A673 (cell line): ENCODE measurements around the gene TMEM150A. TPM values are rescaled to one million over a fixed set of nuclear protein-coding genes. Genes with fewer than 3 reads are reported as not detected.
A peak's percentile ranks its signal among the peaks of the same experiment; 100 is the strongest.

ENCODE experiments used
- BruUV-seq: library from RNA; stranded (reverse); fragments of 400-500 nt; replicated peaks from 2 replicates; lab custom pipeline; 2021; lab: Mats Ljungman, UMichigan
- CTCF ChIA-PET: fragments of 300-600 bp; sonication (Branson Sonifier 250); formaldehyde crosslinking; loops from one replicate; lab custom pipeline; 2022; ENCODE audit warnings: antibody characterized with exemption; lab: Charles Lee
- POLR2A ChIA-PET: fragments of 300-600 bp; sonication (Branson Sonifier 250); formaldehyde crosslinking; loops from one replicate; lab custom pipeline; 2022; ENCODE audit warnings: antibody characterized with exemption; ENCODE audit not compliant: low non-redundant PET; lab: Charles Lee
- DNase-seq: peaks from one replicate; pipeline ENCODE4 v3.0.0-alpha.2; 2015; ENCODE audit warnings: low spot score
- H3K27ac ChIP-seq: fragments of 200-600 bp; sonication (generic); 2 replicates; pipeline ENCODE4 v1.5.1; 2016; ENCODE audit warnings: mixed run types, low read depth, mild to moderate bottlenecking, mixed read lengths, antibody characterized with exemption, low read length; ENCODE audit not compliant: poor library complexity, severe bottlenecking
- H3K27me3 ChIP-seq: fragments of 200-600 bp; sonication (generic); replicated peaks from 2 replicates; pipeline ENCODE4 v1.6.1; 2017; ENCODE audit warnings: mixed run types, low read depth, mild to moderate bottlenecking, mixed read lengths, antibody characterized with exemption, low read length; ENCODE audit not compliant: insufficient read depth, poor library complexity
- H3K36me3 ChIP-seq: fragments of 200-600 bp; sonication (generic); 2 replicates; pipeline ENCODE4 v1.6.1; 2016; ENCODE audit warnings: mixed run types, mild to moderate bottlenecking, mixed read lengths, antibody characterized with exemption, low read length; ENCODE audit not compliant: insufficient read depth, poor library complexity, severe bottlenecking
- H3K4me1 ChIP-seq: fragments of 200-600 bp; sonication (generic); 2 replicates; pipeline ENCODE4 v1.6.1; 2017; ENCODE audit warnings: mixed run types, mild to moderate bottlenecking, mixed read lengths, antibody characterized with exemption, low read length; ENCODE audit not compliant: insufficient read depth, poor library complexity, severe bottlenecking
- H3K4me3 ChIP-seq: fragments of 200-600 bp; sonication (generic); 2 replicates; pipeline ENCODE4 v1.5.1; 2016; ENCODE audit warnings: low read depth, mixed run types, mild to moderate bottlenecking, mixed read lengths, low read length; ENCODE audit not compliant: poor library complexity, severe bottlenecking
- H3K9me3 ChIP-seq: fragments of 200-600 bp; sonication (generic); 2 replicates; pipeline ENCODE4 v1.6.1; 2016; ENCODE audit warnings: mixed run types, low read depth, mild to moderate bottlenecking, mixed read lengths, antibody characterized with exemption, low read length; ENCODE audit not compliant: poor library complexity, severe bottlenecking
- CTCF ChIP-seq: fragments of 300-800, 200-600 bp; sonication (generic); conservative IDR thresholded peaks from 2 replicates; pipeline ENCODE4 v1.5.1; 2017; ENCODE audit warnings: low read depth, mild to moderate bottlenecking, antibody characterized with exemption, low read length, moderate library complexity, mixed read lengths
- EZH2 ChIP-seq: fragments of 200-600 bp; sonication (generic); IDR thresholded peaks from 2 replicates; pipeline ENCODE4 v1.6.1; 2017; ENCODE audit warnings: borderline replicate concordance, low read depth, mild to moderate bottlenecking, mixed read lengths, antibody characterized with exemption, low read length; ENCODE audit not compliant: poor library complexity, severe bottlenecking
- intact Hi-C: fragments of 100-400 bp; cut with micrococcal nuclease; formaldehyde crosslinking; loops from one replicate; pipeline ENCODE4 v1.10.0; 2022; ENCODE audit not compliant: unreplicated experiment
- total RNA-seq: library from RNA; stranded (reverse); gene quantifications from 2 replicates; pipeline ENCODE4 v1.2.3, GENCODE V29; 2021

Gene TMEM150A
- total RNA-seq, 1 experiment from 2014 or later, result 6.6 TPM

DNA sequence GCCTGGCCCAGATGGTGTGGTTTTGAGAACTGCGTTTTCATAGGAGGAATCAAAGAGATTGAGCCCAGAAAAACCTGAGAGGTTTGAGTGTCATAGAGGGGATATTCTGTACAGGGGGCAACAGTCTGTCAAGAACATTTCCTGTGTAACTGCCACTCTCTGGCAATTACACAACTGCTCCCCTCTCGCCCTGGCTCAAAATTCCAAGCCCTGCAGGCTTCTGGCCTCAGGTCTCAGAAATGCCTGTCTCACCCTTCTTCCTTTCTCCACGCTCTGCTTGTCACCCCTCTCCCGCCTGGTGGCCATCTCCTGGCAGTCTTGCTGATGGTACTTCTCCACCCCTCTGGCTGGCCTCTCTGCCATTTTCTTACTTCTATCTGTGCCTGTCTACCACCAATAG, 14.3 kb downstream of the TMEM150A start:
- Histone ChIP-seq H3K27me3 (no peaks in the 10 kb centered on the region), H3K4me3 (no peak overlapping the region), H3K27ac (no peak overlapping the region), H3K36me3 (no peaks in the 10 kb centered on the region), H3K9me3 (no peaks in the 10 kb centered on the region), H3K4me1 (peaks cover 24% of the 10 kb centered on the region)
- BruUV-seq, result no TSS peak
- POLR2A ChIA-PET, result no interaction called here
- CTCF ChIA-PET, result no interaction called here
- TF ChIP-seq CTCF (no peak), EZH2 (no peak)
- intact Hi-C loops, result no loop called here
- no peak for DNase-seq

- no peak for TF ChIP-seq EZH2
- TF ChIP-seq CTCF, result no peak
- ChIA-PET POLR2A (no interaction called here), CTCF (no interaction called here)
- H3K4me1 ChIP-seq, result peaks cover 24% of the 10 kb centered on the region
- intact Hi-C loops, result no loop called here
- no peak for DNase-seq
- H3K9me3 ChIP-seq, result no peaks in the 10 kb centered on the region
- no peaks in the 10 kb centered on the region for H3K36me3 ChIP-seq
- no TSS peak for BruUV-seq
- H3K27ac ChIP-seq, result no peak overlapping the region
- no peaks in the 10 kb centered on the region for H3K27me3 ChIP-seq
- no peak overlapping the region for H3K4me3 ChIP-seq
Observed at GRCh38 chr2:85585781-85586105, 16.8 kb downstream of the TMEM150A start.

DNA sequence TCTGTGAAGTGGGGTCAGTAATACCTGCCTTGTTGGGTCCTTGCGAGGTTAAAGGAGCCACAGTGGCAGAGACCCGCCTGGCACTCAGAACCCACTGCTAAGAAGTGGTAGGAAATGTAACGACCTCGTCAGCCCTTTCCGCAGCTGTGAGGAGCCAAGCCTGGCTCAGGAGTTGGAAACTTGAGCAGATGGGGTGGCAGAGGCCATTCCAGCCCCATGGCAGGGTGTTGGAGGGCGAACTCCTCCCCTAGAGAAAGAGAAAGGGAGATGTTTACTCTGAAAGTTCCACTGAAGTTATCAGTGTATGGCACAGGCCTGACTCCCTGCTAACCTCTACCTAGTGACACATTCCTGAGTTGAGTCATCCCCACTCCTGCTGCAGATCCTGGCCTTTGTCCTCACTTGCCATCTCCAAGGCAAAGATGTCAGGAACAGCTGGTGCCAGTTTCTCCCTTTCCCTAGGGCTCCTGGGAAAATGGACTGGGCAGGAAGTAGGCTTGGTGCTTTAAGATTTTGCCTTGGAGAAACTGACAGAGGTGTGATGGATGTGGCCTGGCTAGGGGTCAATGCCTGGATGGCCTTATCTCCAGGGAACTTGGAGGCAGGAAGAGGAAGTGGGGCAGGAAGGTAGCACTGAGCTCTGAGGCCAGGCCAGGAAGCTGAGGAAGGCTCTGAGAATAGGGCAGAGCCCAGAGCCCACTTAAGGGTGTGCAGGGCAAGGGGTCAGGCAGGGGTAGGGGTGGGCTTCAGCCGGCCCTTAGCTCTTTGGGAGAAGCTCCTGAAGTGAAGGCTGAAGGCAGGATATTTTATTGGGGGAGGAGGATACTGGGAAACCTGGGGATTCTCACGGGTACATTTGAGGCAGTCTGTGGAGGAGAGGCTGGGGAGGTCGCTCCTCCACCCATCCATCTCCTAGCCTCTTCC, 17.4 kb downstream of the TMEM150A start:
- intact Hi-C loops, result no loop called here
- no peaks in the 10 kb centered on the region for H3K27me3 ChIP-seq
- no peaks in the 10 kb centered on the region for H3K36me3 ChIP-seq
- TF ChIP-seq EZH2, result no peak
- no peak for TF ChIP-seq CTCF
- CTCF ChIA-PET, result no interaction called here
- H3K4me1 ChIP-seq, result peaks cover 24% of the 10 kb centered on the region
- DNase-seq, result no peak
- no peak overlapping the region for H3K27ac ChIP-seq
- POLR2A ChIA-PET, result no interaction called here
- no TSS peak for BruUV-seq
- no peaks in the 10 kb centered on the region for H3K9me3 ChIP-seq
- peak overlapping the region; percentile 37 for H3K4me3 ChIP-seq
